GM10248 (cell line): ENCODE measurements around the gene CPNE6.
"Not testable (repeated sequence)": the region's sequence is repeated elsewhere in the genome, so short reads cannot be mapped to it uniquely, and the experiment has no call there.

Source experiments
- CTCF ChIA-PET: fragments of 300-600 bp; sonication (Branson Sonifier 250); formaldehyde crosslinking; extraction: SDS; loops from one replicate; lab custom pipeline; 2021; ENCODE audit warnings: antibody characterized with exemption; lab: Yijun Ruan, JAX
- POLR2A ChIA-PET: fragments of 350-650 bp; sonication (Branson Sonifier 250); formaldehyde crosslinking; extraction: SDS; loops from one replicate; lab custom pipeline; 2020; ENCODE audit warnings: antibody characterized with exemption; lab: Yijun Ruan, JAX
- DNase-seq: peaks from one replicate; pipeline ENCODE4 v3.0.0; 2012; ENCODE audit errors: extremely low spot score
- TF ChIP-seq, protein P1 (sequence below): IDR thresholded peaks from 2 replicates; pipeline ENCODE4 v1.5.1; 2012; ENCODE audit warnings: mild to moderate bottlenecking, low read depth; ENCODE audit errors: extremely low read depth, missing control alignments, control extremely low read depth

CPNE6 gene

GRCh38 chr14:24037658-24038037, 33.7 kb upstream of the CPNE6 start:
- DNase-seq: no peak
- CTCF ChIA-PET: interaction anchor here (0.6 to 2.7 kb wide), 4 partner anchors 10 to 26 kb away, joined by 3 to 9 read pairs (median 4); partner anchors contain the start of gene CARMIL3
- TF ChIP-seq, protein P1, sequence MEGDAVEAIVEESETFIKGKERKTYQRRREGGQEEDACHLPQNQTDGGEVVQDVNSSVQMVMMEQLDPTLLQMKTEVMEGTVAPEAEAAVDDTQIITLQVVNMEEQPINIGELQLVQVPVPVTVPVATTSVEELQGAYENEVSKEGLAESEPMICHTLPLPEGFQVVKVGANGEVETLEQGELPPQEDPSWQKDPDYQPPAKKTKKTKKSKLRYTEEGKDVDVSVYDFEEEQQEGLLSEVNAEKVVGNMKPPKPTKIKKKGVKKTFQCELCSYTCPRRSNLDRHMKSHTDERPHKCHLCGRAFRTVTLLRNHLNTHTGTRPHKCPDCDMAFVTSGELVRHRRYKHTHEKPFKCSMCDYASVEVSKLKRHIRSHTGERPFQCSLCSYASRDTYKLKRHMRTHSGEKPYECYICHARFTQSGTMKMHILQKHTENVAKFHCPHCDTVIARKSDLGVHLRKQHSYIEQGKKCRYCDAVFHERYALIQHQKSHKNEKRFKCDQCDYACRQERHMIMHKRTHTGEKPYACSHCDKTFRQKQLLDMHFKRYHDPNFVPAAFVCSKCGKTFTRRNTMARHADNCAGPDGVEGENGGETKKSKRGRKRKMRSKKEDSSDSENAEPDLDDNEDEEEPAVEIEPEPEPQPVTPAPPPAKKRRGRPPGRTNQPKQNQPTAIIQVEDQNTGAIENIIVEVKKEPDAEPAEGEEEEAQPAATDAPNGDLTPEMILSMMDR: no peak
- POLR2A ChIA-PET: no interaction called here

DNA sequence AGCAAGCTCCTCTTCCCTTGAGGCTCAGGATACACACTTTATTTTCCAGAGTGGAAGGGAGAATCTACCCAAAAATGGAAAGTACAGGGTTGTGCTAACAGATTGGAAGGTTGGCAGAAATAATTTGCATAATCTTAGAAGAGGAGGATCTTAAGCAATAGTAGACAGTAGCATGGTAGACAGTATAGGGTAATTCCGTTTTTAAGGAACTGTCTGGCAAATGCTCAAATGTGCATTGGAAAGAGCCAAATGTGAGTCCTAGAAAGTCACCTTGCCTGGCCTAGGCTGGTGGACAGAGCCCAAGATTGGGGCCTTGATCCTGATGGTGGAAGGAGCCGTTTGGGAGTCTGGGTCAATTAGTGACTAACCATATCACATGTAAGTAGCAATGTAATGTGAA, 32.7 kb upstream of the CPNE6 start:
- CTCF ChIA-PET: interaction anchor here (1.0 to 2.7 kb wide), 3 partner anchors 12 to 27 kb away, joined by 3 to 9 read pairs (median 4); partner anchors contain the start of gene CARMIL3

DNA sequence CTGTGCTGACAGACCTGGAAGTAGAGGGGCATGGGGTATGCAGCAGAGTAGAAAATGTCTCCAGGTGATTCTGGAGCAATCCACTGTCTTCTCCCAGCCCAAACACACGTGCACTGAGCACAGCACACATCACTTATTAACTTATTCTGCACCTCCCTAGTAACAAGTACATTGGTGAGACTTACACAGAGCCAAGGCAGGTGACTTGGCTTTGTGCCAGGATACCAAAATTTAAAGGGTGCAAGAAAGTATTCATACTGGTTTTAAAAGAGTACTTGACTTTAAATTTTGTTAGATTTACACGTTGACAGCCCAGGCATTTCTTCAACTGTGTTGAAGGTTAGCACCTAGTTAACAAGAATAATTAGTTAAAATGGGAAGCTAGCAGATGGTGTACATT, 30.7 kb upstream of the CPNE6 start:
- ChIA-PET CTCF (interaction anchor here (1.9 kb wide), 1 partner anchor 68 kb away, joined by 6 read pairs; no protein-coding TSS in a partner anchor), POLR2A (no interaction called here)
- DNase-seq: no peak
- TF ChIP-seq, protein P1: no peak

More for the DNA sequence above, 32.7 kb upstream of the CPNE6 start:
- DNase-seq: no peak
- POLR2A ChIA-PET: no interaction called here
- TF ChIP-seq, protein P1: no peak

DNA sequence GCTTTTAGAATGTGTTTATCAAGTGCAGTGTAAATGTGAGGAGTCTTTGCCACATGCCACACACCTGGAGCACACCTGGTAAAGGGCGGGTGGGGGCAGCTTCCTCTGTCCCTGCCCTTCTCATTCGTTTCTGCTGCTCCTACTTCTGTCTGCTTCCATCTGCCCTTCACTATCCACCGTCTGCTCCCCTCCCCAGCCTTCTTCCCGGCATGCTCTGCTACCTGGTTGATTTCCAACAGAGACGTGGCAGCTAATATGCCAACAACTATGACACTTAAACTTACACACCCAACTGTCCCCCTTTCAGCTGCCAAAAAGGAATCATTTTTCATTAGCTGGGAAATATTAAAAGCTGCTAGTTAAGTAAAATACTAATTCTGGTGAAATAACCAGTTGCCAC, 28.6 kb upstream of the CPNE6 start:
- no peak for DNase-seq
- TF ChIP-seq, protein P1: no peak
- ChIA-PET CTCF (interaction anchor here (0.8 to 2.9 kb wide), 6 partner anchors 9 to 411 kb away, joined by 3 to 10 read pairs (median 5); partner anchors contain the start of genes CARMIL3, DCAF11 and NRL), POLR2A (no interaction called here)

DNA sequence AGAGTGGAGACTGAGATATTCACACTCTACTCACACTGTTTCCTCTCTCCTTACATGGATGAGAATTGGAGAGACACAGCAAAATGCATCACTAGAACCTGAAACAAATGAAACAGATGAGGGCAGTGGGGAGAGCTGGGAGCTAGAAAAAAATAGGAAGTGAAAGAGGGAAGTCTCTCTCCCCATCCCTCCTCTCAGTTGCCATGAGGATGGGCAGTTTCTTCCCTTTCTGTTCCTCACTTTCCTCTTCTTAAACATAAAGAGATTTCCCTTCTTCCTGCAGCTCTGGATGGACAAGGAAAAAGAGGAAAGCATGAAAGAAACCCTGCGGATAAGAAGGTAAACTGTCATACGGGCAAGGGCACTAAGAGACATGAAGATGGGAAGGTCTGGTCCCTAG, 22.4 kb upstream of the CPNE6 start:
- DNase-seq, POLR2A ChIA-PET: not testable (repeated sequence)
- CTCF ChIA-PET: interaction anchor here (1.3 to 3.1 kb wide), 3 partner anchors 9 to 486 kb away, joined by 3 to 11 read pairs (median 9); no protein-coding TSS in a partner anchor

- DNase-seq, POLR2A ChIA-PET: not testable (repeated sequence)
- CTCF ChIA-PET: interaction anchor here (1.1 to 2.4 kb wide), 5 partner anchors 8 to 58 kb away, joined by 3 to 9 read pairs (median 5); no protein-coding TSS in a partner anchor
Observed at GRCh38 chr14:24050753-24051152, 20.6 kb upstream of the CPNE6 start.

DNA sequence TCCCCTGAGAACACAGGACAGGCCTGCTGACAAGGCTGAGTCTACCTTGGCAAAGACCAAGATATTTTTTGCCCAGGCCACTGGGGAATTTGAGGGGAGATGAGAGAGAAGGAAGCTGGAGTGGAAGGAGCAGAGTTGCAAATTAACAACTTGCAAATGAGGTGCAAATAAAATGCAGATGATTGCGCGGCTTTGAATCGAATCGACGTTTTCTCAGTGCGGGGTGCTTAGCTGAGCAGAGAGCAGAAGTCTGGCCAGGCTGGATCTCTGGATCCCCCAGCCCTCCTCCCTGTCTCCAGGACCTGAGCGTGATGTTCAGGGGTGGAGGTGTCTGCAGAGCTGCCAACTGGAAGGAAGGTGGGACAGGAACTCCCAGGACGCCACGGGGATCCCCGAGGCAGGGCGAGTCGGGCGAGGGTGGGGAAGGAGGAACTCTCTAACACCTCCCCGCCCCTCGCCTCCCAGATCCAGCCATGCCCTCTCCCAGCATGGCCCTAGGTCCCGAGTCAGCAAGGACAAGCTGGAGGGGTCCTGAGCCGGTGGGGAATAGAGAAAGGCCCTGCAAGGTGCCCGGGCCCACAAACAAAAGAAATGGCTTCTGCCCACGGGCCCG, 20.1 kb upstream of the CPNE6 start:
- POLR2A ChIA-PET: no interaction called here
- DNase-seq: no peak
- TF ChIP-seq, protein P1: no peak
- CTCF ChIA-PET: interaction anchor here (1.0 to 2.4 kb wide), 8 partner anchors 9 to 419 kb away, joined by 3 to 9 read pairs (median 5); no protein-coding TSS in a partner anchor
